ENCODE measurements around the gene FRS3.

The FRS3 gene

DNA sequence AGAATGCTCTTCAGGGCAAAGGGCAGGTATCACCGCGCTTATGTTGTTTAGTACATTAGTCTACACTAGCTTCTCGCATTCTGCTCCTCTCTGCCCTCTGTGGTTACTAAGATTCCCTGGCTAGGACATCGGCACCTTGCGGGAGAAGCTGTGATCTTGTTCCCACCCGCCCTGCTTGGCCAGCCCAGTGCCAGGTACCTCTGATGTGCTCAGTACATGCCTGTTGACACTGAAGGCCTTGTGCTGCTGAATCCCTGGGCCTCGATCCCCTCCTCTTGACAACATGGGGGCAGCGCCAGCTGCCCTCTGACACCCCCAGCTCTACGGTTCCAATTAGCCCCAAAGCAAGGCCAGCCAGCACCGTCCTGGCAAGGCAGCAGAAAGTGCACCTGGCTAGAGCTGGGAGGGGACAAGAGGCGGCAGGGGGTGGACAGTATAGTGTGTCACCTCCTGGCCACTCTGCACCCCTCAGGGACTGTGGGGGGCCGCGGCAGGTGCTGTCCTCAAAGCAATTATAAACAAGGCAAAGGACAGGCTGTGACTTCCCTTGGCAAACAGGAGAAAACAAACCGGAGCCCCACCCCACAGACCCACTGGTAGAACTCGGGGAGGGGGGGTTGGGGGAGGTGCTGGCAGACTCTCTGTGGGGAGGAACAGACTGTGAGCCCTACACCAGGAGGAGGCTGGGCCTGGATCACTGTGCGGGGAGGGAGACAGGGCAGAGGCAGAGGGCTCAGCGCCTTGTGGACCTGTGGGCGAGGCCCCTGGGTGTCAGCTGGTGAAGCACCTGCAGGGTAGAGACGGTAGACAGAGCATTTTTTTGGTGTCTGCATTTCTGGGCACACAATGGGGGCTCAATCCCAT lies 51.4 kb downstream of the FRS3 start:
- DNase-seq (ENCODE audit: low read depth in 2 of 2) = no peak

DNA sequence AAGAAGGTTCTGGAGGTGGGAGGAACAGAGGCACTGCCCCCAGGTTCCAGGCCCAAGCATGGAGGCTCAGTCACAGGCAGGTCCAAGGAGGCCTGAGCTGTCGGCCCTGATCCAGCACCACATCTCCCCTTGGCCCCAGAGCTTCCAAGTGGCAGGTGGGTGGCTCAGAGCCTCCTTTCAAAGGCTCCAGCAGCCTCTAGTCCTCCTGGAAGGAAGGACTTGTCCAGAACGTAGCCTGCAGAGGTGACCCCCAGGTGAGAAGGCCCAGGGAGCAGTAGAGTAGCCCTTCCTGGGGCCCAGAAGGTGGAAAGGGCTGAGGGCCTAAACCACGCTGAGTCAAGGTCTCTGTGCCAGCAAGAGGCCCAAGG lies 52.0 kb downstream of the FRS3 start:
- DNase-seq (ENCODE audit: low read depth in 2 of 2) = no peak

DNA sequence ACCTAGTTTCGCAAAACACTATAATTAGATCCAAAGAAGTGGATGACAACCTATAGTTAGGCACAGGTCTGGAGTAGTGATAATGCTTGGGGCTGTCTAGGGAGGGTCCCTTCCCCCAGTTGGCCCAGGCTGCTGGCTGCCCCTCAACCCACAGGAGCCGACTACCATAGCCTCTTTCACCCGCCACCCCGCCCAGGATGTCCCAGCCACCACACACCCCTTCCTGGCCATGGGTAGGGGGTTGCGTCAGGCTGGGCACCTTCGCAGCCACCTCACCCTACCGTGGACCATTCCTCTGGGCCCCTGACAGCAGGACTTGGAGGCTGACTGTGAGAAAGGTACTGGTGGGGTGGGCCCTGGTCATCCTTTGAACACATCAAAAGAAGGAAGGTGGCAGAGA lies 52.8 kb downstream of the FRS3 start:
- no peak for DNase-seq (ENCODE audit: low read depth in 2 of 2)

DNA sequence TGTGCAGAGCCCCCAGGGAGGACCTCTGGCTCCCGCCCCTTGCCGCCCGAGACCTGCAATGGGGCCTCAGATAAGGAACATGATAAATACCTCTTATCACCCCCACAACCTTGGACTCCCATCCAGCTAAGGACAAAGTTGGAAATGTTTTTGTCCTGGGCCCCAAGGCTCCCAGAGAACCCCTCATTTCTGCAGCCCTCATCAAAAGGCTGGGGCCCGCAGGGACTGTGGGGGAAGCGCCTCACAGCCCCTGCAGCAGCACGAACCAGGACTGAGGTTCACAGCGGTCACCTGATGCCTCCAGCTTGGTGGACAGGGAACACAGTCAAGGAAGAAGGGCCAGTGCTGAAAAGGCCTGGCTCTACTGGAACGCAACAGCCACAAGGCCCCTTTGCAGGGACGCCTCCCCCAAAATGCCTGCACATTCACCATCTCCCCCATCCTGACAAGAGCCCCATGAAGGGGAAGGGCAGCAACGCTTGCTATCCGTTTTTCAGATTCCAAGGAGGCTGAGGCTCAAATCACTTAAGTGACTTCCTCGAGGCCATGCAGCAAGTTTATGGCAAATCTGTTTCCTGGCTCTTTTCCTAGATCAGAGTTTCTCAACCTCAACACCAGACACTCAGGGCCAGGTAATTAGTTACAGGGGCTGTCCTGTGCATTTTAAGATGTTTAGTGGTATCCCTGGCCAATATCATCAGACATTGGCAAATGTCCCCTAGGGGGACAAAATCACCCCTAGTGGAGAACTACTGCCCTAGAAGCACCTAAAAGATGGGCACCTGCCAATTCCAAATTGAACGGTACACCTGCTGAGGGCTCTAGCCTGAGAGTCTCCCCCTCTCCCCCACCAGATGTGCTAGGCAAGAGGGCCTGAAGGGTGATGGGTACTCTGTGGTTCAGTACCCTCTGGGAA lies 54.9 kb downstream of the FRS3 start:
- no peak for DNase-seq (ENCODE audit: low read depth in 2 of 2)

DNA sequence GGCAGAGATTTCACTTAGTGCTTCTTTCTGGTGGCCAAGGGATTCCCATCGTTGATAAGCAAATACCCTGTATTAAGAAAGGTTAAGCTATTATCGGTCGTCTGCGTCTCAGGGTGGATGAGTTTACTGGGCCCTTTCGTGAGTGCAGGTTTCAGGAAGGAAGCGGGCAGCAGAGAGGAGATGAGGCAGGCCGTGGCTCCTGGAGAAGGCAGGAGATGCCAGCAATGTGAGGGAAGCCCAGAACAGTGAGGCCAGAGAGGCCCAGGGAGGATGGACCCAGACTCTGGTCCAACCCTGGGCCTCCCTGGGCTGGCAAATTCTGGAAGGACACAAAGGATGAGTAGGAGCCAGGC lies 55.5 kb downstream of the FRS3 start:
- no peak for DNase-seq (ENCODE audit: low read depth in 2 of 2)

DNA sequence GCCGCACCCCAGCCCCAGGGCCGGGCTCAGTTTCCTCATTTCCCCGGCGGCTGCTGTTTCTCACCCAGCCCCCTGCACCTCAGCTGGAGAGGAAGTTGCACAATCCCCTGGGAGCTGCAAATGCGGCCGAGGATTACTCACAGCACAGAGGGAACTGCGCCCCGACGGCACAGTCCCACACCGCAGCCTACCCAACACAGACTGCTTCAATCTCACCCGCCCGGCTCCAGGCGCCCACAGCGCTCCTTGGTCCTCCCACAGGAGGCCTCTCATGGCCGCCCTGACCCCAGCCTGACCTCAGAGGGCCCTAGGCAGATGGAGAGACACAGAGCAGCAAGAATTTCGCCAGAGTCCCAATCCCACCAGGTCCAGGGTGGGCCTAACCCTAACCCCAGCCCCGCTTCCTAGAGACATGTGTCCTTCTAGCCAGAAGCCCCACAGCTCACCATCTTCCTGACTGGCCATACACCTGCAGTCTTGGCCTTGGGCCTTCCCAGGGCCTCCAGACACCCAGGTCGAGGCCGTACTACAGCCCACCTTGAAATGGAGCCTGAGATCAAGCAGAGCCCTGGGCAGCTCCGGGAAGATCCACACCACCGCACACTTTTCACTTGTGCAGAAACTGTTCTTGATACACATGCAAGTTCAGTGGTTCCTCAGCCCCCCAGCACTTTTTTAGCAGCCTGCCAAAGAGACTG lies 56.0 kb downstream of the FRS3 start:
- DNase-seq (ENCODE audit: low read depth in 2 of 2) = no peak

DNA sequence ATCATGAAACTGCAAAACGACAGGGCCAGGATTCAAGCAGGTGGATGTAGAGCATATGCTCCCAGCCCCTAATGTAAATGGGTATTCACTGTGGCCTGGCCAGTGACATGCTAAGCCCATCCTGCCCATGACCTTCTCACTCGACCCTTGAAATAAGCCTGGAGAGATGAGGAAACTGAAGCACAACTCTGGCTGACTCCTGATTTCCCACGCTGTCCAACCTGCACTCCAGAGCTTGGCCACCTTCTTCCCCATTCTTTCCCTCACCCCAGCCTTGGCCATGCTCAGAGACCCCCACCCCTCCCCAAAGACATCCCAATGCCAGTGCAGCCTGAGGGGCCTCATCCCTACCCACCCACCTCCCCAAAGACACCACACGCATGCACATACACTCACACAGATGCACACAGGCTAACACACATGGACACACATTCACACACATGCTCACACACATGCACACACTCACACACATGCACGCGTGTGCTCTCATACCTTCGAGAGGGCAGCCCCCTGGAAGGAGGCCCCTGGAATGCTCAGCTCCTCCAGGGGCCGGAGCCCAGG lies 56.7 kb downstream of the FRS3 start:
- no peak for DNase-seq (ENCODE audit: low read depth in 2 of 2)

DNA sequence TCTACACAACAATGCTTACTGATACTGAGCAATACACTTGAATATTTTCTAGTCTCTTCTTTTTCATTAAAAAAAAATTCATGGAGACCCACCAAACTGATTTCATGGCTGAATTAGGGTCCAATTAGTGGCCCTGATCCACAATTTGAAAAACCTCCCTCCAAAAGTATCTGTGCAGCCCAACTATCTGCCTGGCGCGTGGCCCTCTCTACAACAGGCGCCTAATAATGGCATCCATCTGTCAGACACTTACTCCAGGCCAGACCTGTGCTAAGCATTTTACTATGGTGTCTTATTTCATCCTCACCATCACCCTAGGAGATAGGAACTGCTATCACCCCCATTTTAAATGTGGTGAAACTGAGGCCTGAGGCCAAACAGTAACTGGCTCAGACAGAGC lies 58.3 kb downstream of the FRS3 start:
- no peak for DNase-seq (ENCODE audit: low read depth in 2 of 2)

DNA sequence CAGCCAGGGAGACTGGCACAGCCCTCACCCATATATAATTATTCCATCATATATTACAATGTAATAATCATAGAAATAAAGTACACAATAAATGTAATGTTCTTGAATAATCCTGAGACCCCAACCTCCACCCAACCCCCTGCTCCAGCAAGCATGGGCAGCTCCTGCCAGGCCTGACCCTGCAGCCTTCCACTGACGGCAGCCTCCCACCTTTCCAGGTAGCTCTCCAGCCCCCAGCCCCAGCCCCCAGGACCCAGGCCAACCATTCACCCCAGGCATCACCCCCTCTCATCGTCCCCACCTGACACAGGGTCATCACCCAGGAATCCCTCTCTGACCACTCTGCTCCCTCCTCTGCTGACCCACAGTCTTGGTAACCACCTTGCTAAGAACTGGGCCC lies 58.9 kb downstream of the FRS3 start:
- DNase-seq (ENCODE audit: low read depth in 2 of 2) = no peak

DNA sequence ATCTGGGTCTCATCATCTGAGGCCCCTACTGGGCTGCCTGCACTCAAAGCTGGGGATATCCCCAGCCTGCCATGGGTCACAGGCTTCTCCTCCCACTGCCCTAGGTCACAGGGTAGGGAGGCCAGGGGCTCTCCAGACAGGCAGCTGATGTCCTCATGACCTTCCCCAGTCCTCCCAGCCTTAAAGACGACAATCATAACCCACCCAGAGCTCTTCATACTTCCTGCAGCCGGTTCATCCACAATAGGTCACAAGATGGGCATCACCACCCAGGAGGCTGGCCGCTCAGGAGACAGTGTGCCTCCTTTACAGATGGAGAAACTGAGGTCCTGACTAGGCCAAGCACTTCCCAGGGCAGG lies 59.5 kb downstream of the FRS3 start:
- no peak for DNase-seq (ENCODE audit: low read depth in 2 of 2)
